ENCODE data around the gene MAP2. TPM values are rescaled to one million over a fixed set of nuclear protein-coding genes. Genes with fewer than 3 reads are reported as not detected.

The MAP2 gene
- total RNA-seq, 1 experiment from 2014 or later, result 7.4 TPM

- H3K79me2 ChIP-seq (ENCODE audit: insufficient read depth, low read length), result no peaks in the 10 kb centered on the region
- ATAC-seq (no peak), DNase-seq (ENCODE audit: low read depth, low spot score) (no peak)
- peaks cover 10% of the 10 kb centered on the region; the same call in 1 of the 2 replicates for H3K27me3 ChIP-seq (ENCODE audit: insufficient read depth, low read length)
- no peaks in the 10 kb centered on the region for H3K9me2 ChIP-seq (ENCODE audit: insufficient read depth)
- ChIA-PET CTCF (no interaction called here), POLR2A (no interaction called here), RAD21 (ENCODE audit: low non-redundant PET in 1 of 2, low total read pairs in 2 of 2, uncharacterized antibody in 2 of 2, unreplicated experiment in 2 of 2) (no interaction called here)
- no peaks in the 10 kb centered on the region for H3K36me3 ChIP-seq (ENCODE audit: control insufficient read depth in 1 of 2, insufficient read depth in 2 of 2, low read length in 2 of 2)
- H4K20me1 ChIP-seq (ENCODE audit: insufficient read depth), result no peaks in the 10 kb centered on the region
- no TSS peak for BruUV-seq (replicated peaks)
- no peak overlapping the region for H3K4me3 ChIP-seq (replicated peaks in 1 of 2; ENCODE audit: low read depth in 1 of 2, low read length in 2 of 2)
- peaks cover 16 to 22% of the 10 kb centered on the region in 2 experiments for H3K4me1 ChIP-seq (ENCODE audit: control insufficient read depth in 1 of 2, insufficient read depth in 2 of 2, low read length in 2 of 2)
- intact Hi-C loops (cut with micrococcal nuclease), result no loop called here
- no peak overlapping the region for H3K27ac ChIP-seq (ENCODE audit: low read depth, low read length)
- H3K9ac ChIP-seq (ENCODE audit: low read length), result no peak overlapping the region
- no peak for TF ChIP-seq YY1 (IDR thresholded peaks at IDR 0.05; ENCODE audit: extremely low read depth, insufficient replicate concordance, low read depth, low read length)
- no peak for TF ChIP-seq CTCF (IDR thresholded peaks at IDR 0.05 in 2 of 3, conservative IDR thresholded peaks at IDR 0.05 in 1 of 3; ENCODE audit: borderline replicate concordance in 1 of 3, insufficient read depth in 1 of 3, low read depth in 2 of 3, low read length in 2 of 3)
- no peak for TF ChIP-seq ATF3 (IDR thresholded peaks at IDR 0.05)
- TF ChIP-seq JUND (IDR thresholded peaks at IDR 0.05), result no peak
- no peak for TF ChIP-seq FOSL1 (IDR thresholded peaks at IDR 0.05; ENCODE audit: low read depth)
- no peak for TF ChIP-seq EGR1 (IDR thresholded peaks at IDR 0.05; ENCODE audit: low read depth)
- no peak for TF ChIP-seq REST (IDR thresholded peaks at IDR 0.05; ENCODE audit: low read depth)
- TF ChIP-seq MAX (IDR thresholded peaks at IDR 0.05), result no peak
- no peak for TF ChIP-seq ELF1 (IDR thresholded peaks at IDR 0.05; ENCODE audit: borderline replicate concordance, low read depth)
- no peak for TF ChIP-seq EZH2phosphoT487 (IDR thresholded peaks at IDR 0.05; ENCODE audit: borderline replicate concordance)
- TF ChIP-seq CBX3 (IDR thresholded peaks at IDR 0.05; ENCODE audit: low read depth), result no peak
- no peak for TF ChIP-seq TCF7L2 (IDR thresholded peaks at IDR 0.05; ENCODE audit: borderline replicate concordance, extremely low read depth, insufficient read depth, insufficient read length)
- no peak for TF ChIP-seq POLR2A (IDR thresholded peaks at IDR 0.05; ENCODE audit: borderline replicate concordance, extremely low read depth, insufficient read depth, insufficient read length)
- TF ChIP-seq ZFX (IDR thresholded peaks at IDR 0.05), result no peak
- TF ChIP-seq POLR2AphosphoS5 (IDR thresholded peaks at IDR 0.05; ENCODE audit: low read depth, low read length), result no peak
- no peak for TF ChIP-seq CEBPB (IDR thresholded peaks at IDR 0.05; ENCODE audit: low read depth)
- TF ChIP-seq ZBTB33 (IDR thresholded peaks at IDR 0.05; ENCODE audit: extremely low read depth, insufficient replicate concordance, low read length), result no peak
- TF ChIP-seq EZH2 (IDR thresholded peaks at IDR 0.05), result no peak
- no peak for TF ChIP-seq SRF (IDR thresholded peaks at IDR 0.05; ENCODE audit: low read depth)
- no peak for TF ChIP-seq SP1 (IDR thresholded peaks at IDR 0.05; ENCODE audit: low read depth)
- H3K9me3 ChIP-seq (ENCODE audit: control insufficient read depth in 1 of 2, insufficient read depth in 1 of 2, low read depth in 1 of 2, low read length in 2 of 2), result no peaks in the 10 kb centered on the region
- H3K4me2 ChIP-seq (ENCODE audit: low read length), result no peak overlapping the region
- no peak overlapping the region for H2AFZ ChIP-seq (ENCODE audit: low read depth, low read length, poor library complexity, severe bottlenecking)
These were observed 75.2 kb downstream of the MAP2 start for GRCh38 chr2:209499069-209499468.
